Measurements from ENCODE around the gene TUBA8.
A peak's percentile ranks its signal among the peaks of the same experiment; 100 is the strongest.
"Not testable (repeated sequence)": the region's sequence is repeated elsewhere in the genome, so short reads cannot be mapped to it uniquely, and the experiment has no call there.

Gene TUBA8

GRCh38 chr22:18110194-18110953, at the start of gene TUBA8:
Gene TUBA8 (plus strand): TSS chr22:18110809. CDS start chr22:18110866, 57 bp downstream.
- DNase-seq (ENCODE audit: low read depth): no peak

DNA sequence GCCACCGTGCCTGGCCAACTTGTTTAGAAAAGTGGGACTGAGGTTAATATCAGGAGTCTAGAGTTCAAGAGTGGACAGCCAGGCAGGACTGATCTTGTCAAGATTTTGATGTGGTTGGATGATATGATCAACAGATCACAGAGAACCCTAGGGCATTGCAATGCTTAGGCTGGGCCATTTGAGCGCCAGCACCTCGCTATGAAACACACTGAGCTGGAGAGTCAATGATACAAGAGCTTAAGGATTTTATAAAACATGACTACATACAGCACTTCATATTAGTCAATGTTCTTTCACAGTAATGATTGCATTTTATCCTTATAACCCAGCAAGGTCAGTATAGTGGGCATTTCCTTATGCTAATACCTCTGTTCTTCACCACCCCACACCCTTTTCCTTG, 48.2 kb upstream of the TUBA8 start:
- no peak for DNase-seq (ENCODE audit: low read depth)

DNA sequence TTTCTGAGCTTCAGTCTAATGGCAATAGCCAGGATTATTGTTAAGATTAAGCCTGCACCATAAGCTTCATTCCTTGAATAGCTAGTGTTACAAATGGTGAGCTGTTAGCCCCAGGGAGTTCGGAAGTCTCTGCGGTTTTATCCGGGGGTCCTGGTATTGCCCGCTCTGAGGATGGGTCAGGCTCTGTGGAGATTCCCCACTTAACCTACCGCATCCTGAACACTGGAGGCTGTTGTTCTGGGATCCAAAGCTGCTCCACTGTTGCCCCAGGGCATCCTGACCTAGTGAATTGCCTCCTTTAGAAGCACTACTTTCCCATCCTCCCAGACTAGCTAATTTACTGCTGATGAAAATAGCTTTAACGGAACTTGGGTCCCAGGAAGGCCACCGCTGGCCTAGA, 47.3 kb upstream of the TUBA8 start:
- DNase-seq (ENCODE audit: low read depth): no peak

DNA sequence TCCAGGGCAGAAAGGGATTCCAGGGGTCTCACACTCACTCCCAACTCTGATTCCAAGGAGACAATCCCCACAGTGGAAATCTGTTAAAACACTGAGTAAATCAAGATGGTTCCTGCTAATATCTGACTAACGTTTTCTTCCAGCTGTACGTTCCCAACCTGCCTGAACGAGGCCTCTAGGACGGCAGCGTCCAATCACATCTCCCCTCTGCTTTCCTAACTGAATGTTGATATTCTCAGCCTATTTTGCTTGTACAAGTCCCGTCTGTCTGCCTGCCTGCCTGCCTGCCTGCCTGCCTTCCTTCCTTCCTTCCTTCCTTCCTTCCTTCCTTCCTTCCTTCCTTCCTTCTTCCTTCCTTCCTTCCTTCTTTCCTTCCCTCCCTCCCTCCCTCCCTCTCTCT, 46.9 kb upstream of the TUBA8 start:
- not testable (repeated sequence) for DNase-seq (ENCODE audit: low read depth)

DNA sequence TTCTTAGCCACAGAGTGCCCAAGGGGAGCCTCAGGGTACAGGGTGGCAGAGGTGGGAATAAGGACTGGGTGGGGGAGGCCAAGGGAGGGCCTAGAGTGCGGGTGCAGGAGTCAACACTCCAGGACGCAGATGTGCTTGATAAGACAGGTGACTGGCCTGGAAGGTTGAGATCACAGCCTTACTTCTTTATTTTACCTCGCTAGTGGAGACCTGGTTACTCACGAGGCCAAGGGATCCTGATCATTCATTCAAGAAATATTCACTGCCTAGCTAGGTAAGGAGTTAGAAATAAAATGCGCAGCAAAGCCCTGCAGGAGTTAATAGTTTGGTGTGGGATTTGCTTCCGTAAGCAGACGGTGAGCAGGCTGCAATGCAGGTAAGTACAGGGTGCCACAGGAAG, 46.0 kb upstream of the TUBA8 start:
- DNase-seq (ENCODE audit: low read depth): no peak

GRCh38 chr22:18065256-18065655, 45.4 kb upstream of the TUBA8 start:
- no peak for DNase-seq (ENCODE audit: low read depth)

- DNase-seq (ENCODE audit: low read depth): no peak
These were observed 44.3 kb upstream of the TUBA8 start for GRCh38 chr22:18066181-18066859.

- no peak for DNase-seq (ENCODE audit: low read depth)
These were observed 43.5 kb upstream of the TUBA8 start for GRCh38 chr22:18067121-18067520.

- DNase-seq (ENCODE audit: low read depth): no peak
These were observed 42.9 kb upstream of the TUBA8 start for GRCh38 chr22:18067548-18068341.

DNA sequence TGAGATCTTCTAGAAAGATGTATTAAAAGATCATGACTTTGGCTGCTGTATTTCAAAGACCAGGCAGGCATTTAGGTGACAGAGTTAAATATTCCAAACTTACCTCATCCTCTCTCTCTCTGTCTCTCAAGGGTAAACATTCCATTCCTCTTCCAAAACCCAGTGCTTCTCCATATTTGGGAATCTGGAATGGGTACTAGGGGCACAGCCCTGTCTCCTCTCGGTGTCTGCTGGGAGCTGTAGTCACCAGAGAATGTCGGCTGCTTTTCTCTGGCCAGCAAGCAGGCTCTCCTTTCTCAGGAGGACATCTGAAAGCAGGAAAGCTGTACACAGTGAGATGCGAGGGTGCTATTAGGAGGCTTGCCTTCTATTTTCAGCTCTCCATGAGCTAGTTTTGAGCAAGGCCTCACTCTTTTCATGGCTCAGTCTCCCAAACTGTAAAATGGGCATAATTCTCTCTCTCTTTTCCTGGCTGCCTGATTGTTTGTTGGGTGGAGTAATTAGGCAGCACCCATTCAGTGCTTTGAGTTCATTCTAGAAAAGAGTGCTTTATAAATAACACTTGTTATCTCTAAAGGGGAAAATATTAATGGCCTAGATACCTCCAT, 42.1 kb upstream of the TUBA8 start:
- no peak for DNase-seq (ENCODE audit: low read depth)

- no peak for DNase-seq (ENCODE audit: low read depth)
These were observed 41.6 kb upstream of the TUBA8 start for GRCh38 chr22:18069041-18069440.

DNA sequence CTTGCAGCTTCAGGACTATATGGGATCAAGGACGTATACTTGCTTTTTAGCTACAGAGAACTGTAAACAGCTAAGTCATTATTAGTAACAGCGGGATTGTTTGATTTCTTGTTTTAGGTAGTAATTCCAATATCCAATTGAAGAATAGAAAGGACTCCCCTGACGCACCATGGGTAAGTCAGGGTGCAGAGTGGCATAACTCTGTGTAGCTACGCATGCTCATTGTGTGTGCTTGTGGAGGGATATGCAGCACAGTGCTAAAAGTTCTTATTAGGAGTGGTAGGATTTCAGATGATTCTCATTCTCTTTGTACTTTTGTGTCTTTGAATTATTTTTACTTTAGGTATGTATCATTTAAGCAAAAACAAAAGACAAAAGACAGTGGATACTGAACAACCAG, 40.6 kb upstream of the TUBA8 start:
- no peak for DNase-seq (ENCODE audit: low read depth)

DNA sequence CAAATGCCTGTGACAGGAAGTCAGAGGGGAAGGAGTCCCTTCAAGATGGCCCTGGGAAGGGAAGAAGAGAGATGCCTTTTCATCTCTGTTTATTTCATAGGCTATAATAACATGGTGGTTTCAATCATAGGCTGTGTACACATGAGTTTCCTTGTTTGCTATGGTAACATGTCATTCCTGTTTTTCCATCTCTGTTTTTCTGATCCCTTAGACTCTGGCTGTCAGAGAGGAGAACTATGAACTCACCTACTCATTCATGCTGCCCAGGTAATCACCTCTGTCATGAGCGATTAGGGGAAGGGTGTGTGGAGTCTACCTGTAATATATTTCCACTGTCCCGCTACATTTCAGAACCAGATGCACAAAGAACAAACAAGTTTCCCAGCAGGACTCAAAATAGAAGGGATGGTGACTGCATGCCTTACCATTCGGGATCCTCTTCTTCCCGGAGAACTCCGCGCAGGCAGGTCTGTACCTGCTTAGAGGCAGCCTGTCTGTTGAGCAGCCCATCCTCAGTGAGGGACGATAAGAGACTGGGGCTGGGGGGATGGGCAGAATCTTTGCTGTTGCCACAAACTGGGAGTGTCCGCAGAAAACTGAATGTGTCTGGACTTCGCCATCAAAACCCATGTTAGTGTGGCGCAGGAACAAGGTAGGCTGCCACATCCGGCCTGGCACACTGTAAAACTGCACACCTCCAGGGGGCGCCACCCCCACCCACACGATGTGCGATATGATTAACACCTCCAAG, 39.9 kb upstream of the TUBA8 start:
- DNase-seq (ENCODE audit: low read depth): no peak

GRCh38 chr22:18071307-18071967, 39.2 kb upstream of the TUBA8 start:
- not testable (repeated sequence) for DNase-seq (ENCODE audit: low read depth)

GRCh38 chr22:18071968-18072310, 38.7 kb upstream of the TUBA8 start:
- DNase-seq (ENCODE audit: low read depth): no peak

GRCh38 chr22:18073467-18073866, 37.1 kb upstream of the TUBA8 start:
- no peak for DNase-seq (ENCODE audit: low read depth)

- not testable (repeated sequence) for DNase-seq (ENCODE audit: low read depth)
These were observed 36.7 kb upstream of the TUBA8 start for GRCh38 chr22:18073927-18074326.

- DNase-seq (ENCODE audit: low read depth): no peak
These were observed 35.4 kb upstream of the TUBA8 start for GRCh38 chr22:18075101-18075719.

DNA sequence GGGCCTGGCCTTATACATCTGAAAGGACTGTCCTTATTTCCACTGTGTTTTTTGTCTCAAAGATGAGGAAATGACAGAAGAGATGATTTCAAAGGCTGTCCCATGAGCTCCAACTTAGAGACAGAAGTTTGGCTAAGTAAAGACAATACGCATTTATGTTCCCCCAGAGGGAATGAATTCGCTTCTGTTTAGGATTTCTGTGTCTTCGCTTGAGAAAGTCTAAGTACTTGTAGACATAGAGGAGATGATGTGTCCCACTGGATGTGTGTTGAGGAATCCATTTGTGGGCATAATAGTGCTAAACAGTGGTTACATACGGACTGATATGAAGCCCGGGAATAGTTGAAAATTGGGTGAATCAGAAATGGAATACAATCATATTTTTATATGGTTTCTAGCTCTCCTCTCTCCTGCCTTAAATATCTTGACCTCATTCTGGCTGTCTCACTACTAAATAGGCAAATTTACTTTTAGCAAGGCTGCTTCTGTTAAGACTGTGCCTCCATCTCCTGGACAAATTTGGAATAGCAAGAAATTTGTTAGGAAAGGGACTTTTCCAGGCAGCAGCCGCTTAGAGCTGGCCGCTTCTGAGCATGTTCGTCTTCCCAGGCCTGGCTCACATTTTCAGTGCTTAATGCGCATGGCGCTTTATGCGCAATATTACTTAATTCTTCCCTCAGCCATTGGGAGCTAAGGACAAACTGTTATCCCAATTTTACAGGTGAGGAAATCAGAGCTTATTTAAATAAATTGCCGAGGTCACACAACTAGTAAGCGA, 34.7 kb upstream of the TUBA8 start:
- DNase-seq (ENCODE audit: low read depth): peak; percentile 88

DNA sequence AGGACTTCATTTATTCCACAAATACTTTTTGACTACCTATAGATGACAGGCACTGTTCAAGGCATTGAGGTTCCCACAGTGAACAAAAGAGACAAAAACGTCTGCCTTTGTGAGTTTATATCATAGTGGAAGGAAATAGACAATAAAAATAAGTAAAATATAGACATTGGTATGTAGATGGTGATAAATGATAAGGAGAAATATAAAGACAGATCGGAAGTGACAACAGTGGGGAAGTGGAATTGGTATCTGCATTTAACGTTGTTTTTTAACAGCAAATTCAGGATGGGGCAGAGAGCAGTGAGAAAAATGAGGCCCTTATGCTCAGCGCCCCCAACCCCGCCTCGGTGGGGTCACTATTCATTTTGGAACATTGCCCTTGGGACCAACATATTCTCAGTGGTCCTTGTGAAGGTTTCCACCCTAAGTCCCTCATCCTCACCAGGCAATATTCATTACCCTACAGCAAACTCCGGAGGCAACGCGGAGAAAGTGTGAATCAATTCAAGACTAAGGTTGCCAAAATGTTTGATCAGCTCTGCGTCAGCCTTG, 33.4 kb upstream of the TUBA8 start:
- DNase-seq (ENCODE audit: low read depth): no peak

All from stromal cell of bone marrow (primary cell).